GM12878 (cell line): ENCODE data around the gene SMU1. TPM values are rescaled to one million over a fixed set of nuclear protein-coding genes. Genes with fewer than 3 reads are reported as not detected.
A peak's percentile ranks its signal among the peaks of the same experiment; 100 is the strongest.

Experiments
- BACH1 ChIP-seq: fragments of 450-650 bp; IDR thresholded peaks from 2 replicates; pipeline ENCODE4 v1.6.1; 2017; ENCODE audit warnings: mild to moderate bottlenecking, borderline replicate concordance
- BCL3 ChIP-seq: IDR thresholded peaks from 2 replicates; pipeline ENCODE4 v1.6.1; 2011; ENCODE audit warnings: borderline replicate concordance, low read depth, mild to moderate bottlenecking, moderate library complexity, low read length; ENCODE audit not compliant: insufficient read depth, poor library complexity, severe bottlenecking
- CHD2 ChIP-seq: IDR thresholded peaks from 2 replicates; pipeline ENCODE4 v1.6.1; 2011; ENCODE audit warnings: low read depth, low read length, improper control_type of control experiment, borderline replicate concordance
- E4F1 ChIP-seq: fragments of 450-650 bp; IDR thresholded peaks from 2 replicates; pipeline ENCODE4 v1.6.1; 2018; ENCODE audit warnings: borderline replicate concordance, mild to moderate bottlenecking; ENCODE audit not compliant: partially characterized antibody
- ELK1 ChIP-seq: IDR thresholded peaks from 2 replicates; pipeline ENCODE4 v1.6.1; 2012; ENCODE audit warnings: low read depth, low read length, improper control_type of control experiment
- FOS ChIP-seq: IDR thresholded peaks from 3 replicates; pipeline ENCODE4 v1.6.1; 2011; ENCODE audit warnings: borderline replicate concordance; ENCODE audit not compliant: insufficient read length; ENCODE audit errors: extremely low read depth
- HDAC2 ChIP-seq: fragments of 200-600 bp; sonication (generic); IDR thresholded peaks from 2 replicates; pipeline ENCODE4 v1.6.1; 2017
- KDM1A ChIP-seq: fragments of 200-600 bp; sonication (generic); IDR thresholded peaks from 2 replicates; pipeline ENCODE4 v1.6.1; 2016; ENCODE audit warnings: borderline replicate concordance
- MTA2 ChIP-seq: fragments of 450-650 bp; IDR thresholded peaks from 2 replicates; pipeline ENCODE4 v1.6.1; 2016; ENCODE audit warnings: low read depth, mild to moderate bottlenecking, moderate library complexity
- MTA3 ChIP-seq: IDR thresholded peaks from 2 replicates; pipeline ENCODE4 v1.6.1; 2012; ENCODE audit warnings: low read length, inconsistent platforms, borderline replicate concordance
- NFIC ChIP-seq: IDR thresholded peaks from 2 replicates; pipeline ENCODE4 v1.6.1; 2012; ENCODE audit warnings: low read depth, mild to moderate bottlenecking, inconsistent platforms, low read length, moderate library complexity
- NRF1 ChIP-seq: conservative IDR thresholded peaks from 2 replicates; pipeline ENCODE4 v1.6.1; 2011; ENCODE audit warnings: mild to moderate bottlenecking, low read depth, low read length, improper control_type of control experiment
- PAX8 ChIP-seq: fragments of 450-650 bp; IDR thresholded peaks from 2 replicates; pipeline ENCODE4 v1.6.1; 2017; ENCODE audit warnings: mild to moderate bottlenecking, moderate library complexity
- RCOR1 ChIP-seq: conservative IDR thresholded peaks from 2 replicates; pipeline ENCODE4 v1.6.1; 2012; ENCODE audit warnings: low read depth, low read length, improper control_type of control experiment
- SP1 ChIP-seq: IDR thresholded peaks from one replicate; pipeline ENCODE4 v1.6.1; 2011; ENCODE audit warnings: low read depth, low read length
- SRF ChIP-seq, 2 experiments: IDR thresholded peaks; 2 replicates each; pipeline ENCODE4 v1.6.1; 2011; ENCODE audit warnings: low read depth in 2 of 2, low read length in 2 of 2, mild to moderate bottlenecking in 1 of 2, moderate library complexity in 1 of 2
- TCF3 ChIP-seq: IDR thresholded peaks from 2 replicates; pipeline ENCODE4 v1.6.1; 2012; ENCODE audit warnings: low read depth, mild to moderate bottlenecking, low read length, borderline replicate concordance; ENCODE audit not compliant: insufficient read depth
- ZNF274 ChIP-seq: IDR thresholded peaks from one replicate; pipeline ENCODE4 v1.8.0; 2011; ENCODE audit not compliant: insufficient read length, insufficient read depth
- polyA plus RNA-seq, 11 experiments: library from polyadenylated mRNA; depleted of rRNA in 4 of 11; unstranded in 6 of 11; stranded (reverse) in 5 of 11; fragments of >200 nt; fragmentation: Nextera tagmentation in 4 of 11; fragmentation: Illumina TruSeq in 1 of 11; extraction: Ambion mirVana in 4 of 11; extraction: Trizol in 1 of 11; gene quantifications; 1 replicate in 1 of 11; 2 replicates in 10 of 11; pipeline versions ENCODE4 v1.2.1 to v1.2.3, GENCODE V29; 2011 to 2016; ENCODE audit warnings: inconsistent platforms in 2 of 11, missing spikeins in 2 of 11, low read depth in 1 of 11
- total RNA-seq, 4 experiments: library from RNA; depleted of rRNA in 3 of 4; stranded (reverse); fragments of >200 nt in 3 of 4; fragmentation: Illumina TruSeq in 1 of 4; extraction: Trizol in 1 of 4; gene quantifications; 2 replicates each; pipeline versions ENCODE4 v1.2.1 to v1.2.3, GENCODE V29; 2013 to 2021
- TF ChIP-seq, protein P1 (sequence below): IDR thresholded peaks from 2 replicates; pipeline ENCODE4 v1.6.1; 2012; ENCODE audit warnings: mild to moderate bottlenecking, low read depth, low read length
- TF ChIP-seq, protein P2 (sequence below): IDR thresholded peaks from 2 replicates; pipeline ENCODE4 v1.6.1; 2012; ENCODE audit warnings: low read length, inconsistent platforms

Gene SMU1
- total and polyA plus RNA-seq, 10 of the 15 experiments (the other 5 are each of a cell fraction or from before 2014, with no cell fraction given): 18.5 to 34.6 (median 20.9) TPM

DNA sequence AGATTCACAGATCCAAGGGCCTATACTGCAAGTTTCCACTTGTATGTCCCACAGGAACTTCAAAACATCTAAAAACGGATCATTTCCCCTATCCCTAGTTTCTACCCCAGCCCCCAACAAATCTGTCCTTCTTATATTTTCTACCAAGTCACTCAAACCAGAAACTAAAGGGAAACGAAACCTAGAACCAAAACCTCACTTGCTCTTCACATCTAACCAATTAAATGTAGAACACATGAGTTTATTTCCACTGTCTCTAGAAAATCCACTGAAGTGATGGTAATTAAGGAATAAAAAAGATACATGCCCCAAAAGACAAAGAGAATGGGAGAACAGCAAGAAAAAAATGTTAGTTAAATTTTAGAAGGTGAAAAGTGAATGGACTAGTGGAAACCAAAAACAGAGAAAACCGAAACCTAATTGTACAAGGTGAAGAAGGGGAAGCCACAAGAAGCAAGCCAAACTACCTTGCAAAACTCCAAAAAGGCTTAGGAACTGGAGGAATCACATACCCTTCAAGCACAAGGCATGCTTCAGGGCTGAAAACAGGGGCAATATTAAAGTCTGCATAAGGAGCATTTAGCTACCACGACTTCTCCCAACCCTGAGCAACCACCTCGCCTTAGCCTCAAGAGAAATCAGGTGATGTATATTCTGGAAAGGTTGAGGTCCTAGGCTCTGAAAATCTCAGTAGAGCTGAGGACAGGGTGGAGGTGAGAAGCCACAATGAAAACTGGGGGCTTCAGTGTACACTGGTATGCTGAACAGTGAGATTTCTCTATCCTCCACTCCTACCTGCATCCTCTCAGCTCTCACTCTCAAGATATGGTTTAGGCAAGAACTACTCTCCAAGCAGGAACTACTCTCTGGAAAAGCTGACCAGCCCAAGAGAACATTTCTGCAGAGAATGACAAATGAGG is 11.1 kb downstream of the SMU1 start (continued):
- TF ChIP-seq, protein P1, sequence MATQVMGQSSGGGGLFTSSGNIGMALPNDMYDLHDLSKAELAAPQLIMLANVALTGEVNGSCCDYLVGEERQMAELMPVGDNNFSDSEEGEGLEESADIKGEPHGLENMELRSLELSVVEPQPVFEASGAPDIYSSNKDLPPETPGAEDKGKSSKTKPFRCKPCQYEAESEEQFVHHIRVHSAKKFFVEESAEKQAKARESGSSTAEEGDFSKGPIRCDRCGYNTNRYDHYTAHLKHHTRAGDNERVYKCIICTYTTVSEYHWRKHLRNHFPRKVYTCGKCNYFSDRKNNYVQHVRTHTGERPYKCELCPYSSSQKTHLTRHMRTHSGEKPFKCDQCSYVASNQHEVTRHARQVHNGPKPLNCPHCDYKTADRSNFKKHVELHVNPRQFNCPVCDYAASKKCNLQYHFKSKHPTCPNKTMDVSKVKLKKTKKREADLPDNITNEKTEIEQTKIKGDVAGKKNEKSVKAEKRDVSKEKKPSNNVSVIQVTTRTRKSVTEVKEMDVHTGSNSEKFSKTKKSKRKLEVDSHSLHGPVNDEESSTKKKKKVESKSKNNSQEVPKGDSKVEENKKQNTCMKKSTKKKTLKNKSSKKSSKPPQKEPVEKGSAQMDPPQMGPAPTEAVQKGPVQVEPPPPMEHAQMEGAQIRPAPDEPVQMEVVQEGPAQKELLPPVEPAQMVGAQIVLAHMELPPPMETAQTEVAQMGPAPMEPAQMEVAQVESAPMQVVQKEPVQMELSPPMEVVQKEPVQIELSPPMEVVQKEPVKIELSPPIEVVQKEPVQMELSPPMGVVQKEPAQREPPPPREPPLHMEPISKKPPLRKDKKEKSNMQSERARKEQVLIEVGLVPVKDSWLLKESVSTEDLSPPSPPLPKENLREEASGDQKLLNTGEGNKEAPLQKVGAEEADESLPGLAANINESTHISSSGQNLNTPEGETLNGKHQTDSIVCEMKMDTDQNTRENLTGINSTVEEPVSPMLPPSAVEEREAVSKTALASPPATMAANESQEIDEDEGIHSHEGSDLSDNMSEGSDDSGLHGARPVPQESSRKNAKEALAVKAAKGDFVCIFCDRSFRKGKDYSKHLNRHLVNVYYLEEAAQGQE: no peak
- no peak for TF ChIP-seq ZNF274
- TF ChIP-seq MTA3: no peak
- TF ChIP-seq BCL3: no peak
- TF ChIP-seq PAX8: no peak
- TF ChIP-seq, protein P2, sequence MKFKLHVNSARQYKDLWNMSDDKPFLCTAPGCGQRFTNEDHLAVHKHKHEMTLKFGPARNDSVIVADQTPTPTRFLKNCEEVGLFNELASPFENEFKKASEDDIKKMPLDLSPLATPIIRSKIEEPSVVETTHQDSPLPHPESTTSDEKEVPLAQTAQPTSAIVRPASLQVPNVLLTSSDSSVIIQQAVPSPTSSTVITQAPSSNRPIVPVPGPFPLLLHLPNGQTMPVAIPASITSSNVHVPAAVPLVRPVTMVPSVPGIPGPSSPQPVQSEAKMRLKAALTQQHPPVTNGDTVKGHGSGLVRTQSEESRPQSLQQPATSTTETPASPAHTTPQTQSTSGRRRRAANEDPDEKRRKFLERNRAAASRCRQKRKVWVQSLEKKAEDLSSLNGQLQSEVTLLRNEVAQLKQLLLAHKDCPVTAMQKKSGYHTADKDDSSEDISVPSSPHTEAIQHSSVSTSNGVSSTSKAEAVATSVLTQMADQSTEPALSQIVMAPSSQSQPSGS: peak; percentile 39; the same call in 1 of the 2 replicates
- TF ChIP-seq E4F1: no peak
- no peak for TF ChIP-seq CHD2
- TF ChIP-seq NRF1: no peak
- no peak for TF ChIP-seq FOS
- TF ChIP-seq NFIC: peak; percentile 85
- TF ChIP-seq BACH1: no peak
- TF ChIP-seq MTA2: peak; percentile 86
- TF ChIP-seq TCF3: no peak
- no peak for TF ChIP-seq HDAC2
- no peak for TF ChIP-seq ELK1
- no peak for TF ChIP-seq KDM1A
- no peak for TF ChIP-seq RCOR1
- no peak for TF ChIP-seq SRF (IDR thresholded peaks at IDR 0.05; ENCODE audit: low read depth in 2 of 2, low read length in 2 of 2)
- TF ChIP-seq SP1: peak; percentile 11
